ENCODE measurements around the gene RNF32.

DNA sequence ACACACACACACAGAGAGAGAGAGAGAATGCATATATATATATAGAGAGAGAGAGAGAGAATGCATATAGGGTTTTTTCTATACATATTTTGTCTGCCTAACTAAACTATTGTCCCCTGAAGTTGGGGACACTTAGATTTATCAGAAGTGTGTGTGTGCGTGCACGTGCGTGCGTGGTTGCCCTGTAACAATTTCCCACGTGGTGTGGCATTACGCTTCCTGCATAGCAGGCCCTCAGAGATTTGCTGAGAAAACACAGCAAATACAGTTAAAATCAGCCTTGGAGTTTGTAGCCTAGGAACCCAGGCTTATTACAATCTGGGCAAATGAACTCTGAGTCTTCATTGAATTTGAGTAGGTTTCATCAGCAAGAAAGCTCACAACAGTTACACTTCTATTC lies 14.7 kb downstream of the RNF32 start:
- TF ChIP-seq FOXM1 (IDR thresholded peaks at IDR 0.05; ENCODE audit: borderline replicate concordance, low read depth): no peak
- no peak for TF ChIP-seq YY1 (IDR thresholded peaks at IDR 0.05; ENCODE audit: low read depth)
- no peak for TF ChIP-seq TAF1 (IDR thresholded peaks at IDR 0.05; ENCODE audit: low read depth)
- TF ChIP-seq ZBTB7A (IDR thresholded peaks at IDR 0.05; ENCODE audit: low read depth): no peak

Measured in Ishikawa (cell line).